ENCODE results near the gene TRIO. TPM values are rescaled to one million over a fixed set of nuclear protein-coding genes. Genes with fewer than 3 reads are reported as not detected.

Gene TRIO
- total and polyA plus RNA-seq, 3 experiments from 2014 or later = 0.89 to 4.4 (median 4.2) TPM

DNA sequence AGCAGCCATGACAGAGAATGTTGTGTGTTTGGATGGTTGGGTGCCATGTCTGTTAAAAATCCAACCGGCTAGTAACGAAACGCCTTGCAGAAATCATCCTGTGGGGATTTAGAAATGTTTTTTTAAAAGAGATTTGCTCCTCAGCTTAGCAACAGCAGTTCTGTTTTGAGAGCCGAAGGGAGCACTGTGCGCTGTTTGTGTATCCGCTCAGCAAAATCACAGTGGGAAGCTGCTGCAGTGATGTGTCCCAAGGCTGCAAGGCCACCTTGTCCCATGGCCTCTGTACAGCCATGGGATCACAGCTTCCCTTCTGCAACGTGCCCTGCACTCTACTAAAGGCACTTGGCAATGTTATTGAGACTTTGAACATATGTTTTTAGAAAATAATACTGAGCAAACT is 40.9 kb downstream of the TRIO start:
- H3K27me3 Mint-ChIP-seq = peaks cover 0 to 17% of the 10 kb centered on the region in 2 donors
- no peaks in the 10 kb centered on the region for H3K4me1 Mint-ChIP-seq
- H3K36me3 Mint-ChIP-seq = no peaks in the 10 kb centered on the region
- no peaks in the 10 kb centered on the region for H3K27me3 ChIP-seq (ENCODE audit: insufficient read depth, low read length, poor library complexity, severe bottlenecking)
- ChIA-PET POLR2A (no interaction called here), CTCF (no interaction called here)
- H3K36me3 ChIP-seq (ENCODE audit: insufficient read depth, low read length) = no peaks in the 10 kb centered on the region
- H3K9me3 ChIP-seq (ENCODE audit: low read length) = no peaks in the 10 kb centered on the region
- no peak overlapping the region for H3K4me3 Mint-ChIP-seq
- no peak overlapping the region for H3K27ac Mint-ChIP-seq
- no peak for DNase-seq
- H3K4me1 ChIP-seq (ENCODE audit: insufficient read depth, low read length) = no peaks in the 10 kb centered on the region
- no peak overlapping the region for H3K27ac ChIP-seq (ENCODE audit: low read depth, low read length)
- H3K9me3 Mint-ChIP-seq = no peaks in the 10 kb centered on the region
- H3K4me3 ChIP-seq (ENCODE audit: low read length) = no peak overlapping the region

DNA sequence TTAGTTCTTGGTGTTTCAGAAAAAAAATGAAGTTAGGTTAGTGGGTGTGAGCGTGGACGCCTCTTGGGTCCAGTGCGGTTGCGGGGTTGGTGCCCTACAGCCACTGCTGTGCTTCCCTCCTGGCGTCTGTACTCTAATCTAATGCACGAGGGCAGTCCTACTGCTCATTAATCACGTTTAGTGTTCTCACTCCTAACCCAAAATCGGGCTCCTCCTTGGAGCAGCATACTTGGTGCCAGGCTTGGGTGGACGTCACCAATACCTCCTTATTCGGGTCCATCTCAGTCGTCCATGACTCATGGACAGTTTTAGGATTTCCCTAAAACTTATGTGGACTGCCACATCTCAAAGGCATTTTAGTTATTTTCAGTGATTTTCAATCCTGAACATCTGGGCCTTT is 41.6 kb downstream of the TRIO start:
- H3K27ac Mint-ChIP-seq = no peak overlapping the region
- ChIA-PET POLR2A (no interaction called here), CTCF (no interaction called here)
- Histone ChIP-seq H3K4me3 (ENCODE audit: low read length) (no peak overlapping the region), H3K4me1 (ENCODE audit: insufficient read depth, low read length) (no peaks in the 10 kb centered on the region), H3K27me3 (ENCODE audit: insufficient read depth, low read length, poor library complexity, severe bottlenecking) (no peaks in the 10 kb centered on the region), H3K36me3 (ENCODE audit: insufficient read depth, low read length) (no peaks in the 10 kb centered on the region), H3K27ac (ENCODE audit: low read depth, low read length) (no peak overlapping the region), H3K9me3 (ENCODE audit: low read length) (no peaks in the 10 kb centered on the region)
- no peaks in the 10 kb centered on the region for H3K9me3 Mint-ChIP-seq
- no peak for DNase-seq
- peaks cover 0 to 24% of the 10 kb centered on the region in 2 donors for H3K27me3 Mint-ChIP-seq
- no peak overlapping the region for H3K4me3 Mint-ChIP-seq
- no peaks in the 10 kb centered on the region for H3K36me3 Mint-ChIP-seq
- no peaks in the 10 kb centered on the region for H3K4me1 Mint-ChIP-seq

DNA sequence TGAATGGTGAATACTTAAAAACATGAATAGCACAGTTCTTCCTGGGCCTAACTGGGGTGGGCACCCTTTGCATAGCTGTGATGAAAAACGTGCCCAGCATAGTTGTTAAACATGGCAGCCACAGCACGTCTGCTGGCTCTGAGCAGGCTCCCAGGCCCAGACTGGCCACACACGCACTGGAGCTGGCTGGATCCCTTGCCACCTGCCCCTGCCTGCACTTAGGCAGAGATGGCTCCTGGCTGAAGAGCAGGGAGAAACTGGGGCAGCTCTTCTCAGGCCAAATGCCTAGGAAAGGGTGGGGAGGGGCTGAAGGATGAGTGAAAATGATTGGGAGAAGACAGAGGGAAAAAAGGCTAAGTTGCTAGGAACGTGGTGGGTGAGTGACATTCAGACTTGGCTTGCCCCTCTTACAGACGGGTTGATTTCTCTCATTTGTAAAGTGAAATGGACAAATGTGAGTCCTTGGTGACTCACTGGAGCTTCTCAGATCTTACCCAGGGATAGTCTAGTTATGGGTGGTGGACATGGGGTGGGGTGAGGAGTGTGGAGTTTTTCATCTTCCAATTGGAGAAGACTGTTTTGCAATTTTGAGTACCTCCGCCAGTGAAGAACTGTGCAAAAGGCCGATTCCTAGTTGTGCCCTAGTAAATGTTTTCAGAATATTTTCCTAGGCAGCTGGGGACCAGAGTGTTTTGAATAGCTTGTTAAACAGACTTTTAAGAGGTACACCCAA is 42.4 kb downstream of the TRIO start:
- H3K4me3 Mint-ChIP-seq = no peak overlapping the region
- no peaks in the 10 kb centered on the region for H3K9me3 ChIP-seq (ENCODE audit: low read length)
- ChIA-PET POLR2A (no interaction called here), CTCF (no interaction called here)
- DNase-seq = no peak
- H3K27me3 Mint-ChIP-seq = peaks cover 0 to 28% of the 10 kb centered on the region in 2 donors
- no peaks in the 10 kb centered on the region for H3K4me1 ChIP-seq (ENCODE audit: insufficient read depth, low read length)
- no peak overlapping the region for H3K27ac Mint-ChIP-seq
- H3K36me3 ChIP-seq (ENCODE audit: insufficient read depth, low read length) = no peaks in the 10 kb centered on the region
- no peaks in the 10 kb centered on the region for H3K36me3 Mint-ChIP-seq
- H3K4me3 ChIP-seq (ENCODE audit: low read length) = no peak overlapping the region
- H3K27ac ChIP-seq (ENCODE audit: low read depth, low read length) = no peak overlapping the region
- H3K4me1 Mint-ChIP-seq = no peaks in the 10 kb centered on the region
- no peaks in the 10 kb centered on the region for H3K9me3 Mint-ChIP-seq
- no peaks in the 10 kb centered on the region for H3K27me3 ChIP-seq (ENCODE audit: insufficient read depth, low read length, poor library complexity, severe bottlenecking)

DNA sequence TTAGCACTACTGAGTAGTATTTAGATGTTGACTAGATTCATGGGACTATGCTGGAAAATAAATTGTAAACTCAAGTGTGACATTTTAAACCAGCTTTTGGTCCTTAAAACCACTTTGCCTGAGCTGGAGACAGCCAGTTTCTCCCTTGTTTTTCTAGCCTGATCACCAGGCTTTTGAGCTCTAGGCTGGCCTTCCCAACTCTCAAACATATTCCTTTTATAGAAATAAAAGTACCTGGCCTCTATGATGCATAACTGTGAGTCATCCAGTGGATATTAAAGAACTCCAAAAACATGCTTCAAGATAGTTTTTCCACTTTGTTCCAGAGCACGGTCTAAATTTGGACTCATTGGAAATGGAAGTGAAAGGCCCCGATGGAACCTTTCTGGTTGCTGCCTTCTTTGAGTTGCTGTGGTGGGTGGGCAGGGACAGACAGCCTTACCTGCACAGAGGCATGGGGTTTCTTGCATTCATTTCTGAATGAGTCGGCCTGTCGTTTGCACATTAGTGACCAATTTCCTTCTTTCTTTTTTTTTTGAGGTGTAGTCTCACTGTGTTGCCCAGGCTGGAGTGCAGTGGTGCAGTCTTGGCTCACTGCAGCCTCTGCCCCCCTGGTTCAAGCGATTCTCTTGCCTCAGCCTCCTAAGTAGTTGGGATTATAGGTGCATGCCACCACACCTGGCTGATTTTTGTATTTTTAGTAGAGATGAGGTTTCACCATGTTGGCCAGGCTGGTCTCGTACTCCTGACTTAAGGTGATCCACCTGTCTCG is 43.1 kb downstream of the TRIO start:
- ChIA-PET CTCF (no interaction called here), POLR2A (no interaction called here)
- Histone ChIP-seq H3K4me1 (ENCODE audit: insufficient read depth, low read length) (no peaks in the 10 kb centered on the region), H3K27me3 (ENCODE audit: insufficient read depth, low read length, poor library complexity, severe bottlenecking) (no peaks in the 10 kb centered on the region), H3K27ac (ENCODE audit: low read depth, low read length) (no peak overlapping the region), H3K4me3 (ENCODE audit: low read length) (no peak overlapping the region), H3K9me3 (ENCODE audit: low read length) (no peaks in the 10 kb centered on the region), H3K36me3 (ENCODE audit: insufficient read depth, low read length) (no peaks in the 10 kb centered on the region)
- no peak for DNase-seq
- Mint-ChIP-seq H3K4me1 (no peaks in the 10 kb centered on the region), H3K27me3 (peaks cover 0 to 28% of the 10 kb centered on the region in 2 donors), H3K4me3 (no peak overlapping the region), H3K27ac (no peak overlapping the region), H3K9me3 (no peaks in the 10 kb centered on the region), H3K36me3 (no peaks in the 10 kb centered on the region)

DNA sequence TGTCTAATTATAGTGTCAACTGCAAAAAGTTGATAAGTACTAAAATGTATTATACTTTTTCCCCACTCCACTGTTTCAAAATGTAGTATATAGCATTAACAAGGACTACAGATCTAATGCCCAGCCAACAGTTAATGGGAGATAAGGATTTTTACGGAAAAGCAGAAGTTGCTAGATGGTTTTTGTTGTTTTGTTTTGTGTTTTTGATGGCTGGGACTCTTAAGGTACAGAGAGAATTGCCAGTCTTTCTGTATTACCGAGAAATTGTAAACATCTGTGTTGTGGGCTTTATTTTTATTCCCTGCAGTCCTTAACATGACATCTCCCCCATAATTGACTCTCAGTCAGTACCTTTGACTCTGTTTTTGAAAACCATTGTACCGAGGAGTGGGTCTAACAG is 44.0 kb downstream of the TRIO start:
- H3K4me3 ChIP-seq (ENCODE audit: low read length) = no peak overlapping the region
- no peak overlapping the region for H3K27ac ChIP-seq (ENCODE audit: low read depth, low read length)
- H3K27me3 Mint-ChIP-seq = peaks cover 0 to 25% of the 10 kb centered on the region in 2 donors
- H3K9me3 Mint-ChIP-seq = no peaks in the 10 kb centered on the region
- no peaks in the 10 kb centered on the region for H3K4me1 Mint-ChIP-seq
- H3K9me3 ChIP-seq (ENCODE audit: low read length) = no peaks in the 10 kb centered on the region
- POLR2A ChIA-PET = no interaction called here
- H3K27ac Mint-ChIP-seq = no peak overlapping the region
- CTCF ChIA-PET = no interaction called here
- H3K4me3 Mint-ChIP-seq = no peak overlapping the region
- H3K27me3 ChIP-seq (ENCODE audit: insufficient read depth, low read length, poor library complexity, severe bottlenecking) = no peaks in the 10 kb centered on the region
- DNase-seq = no peak
- H3K4me1 ChIP-seq (ENCODE audit: insufficient read depth, low read length) = no peaks in the 10 kb centered on the region
- H3K36me3 ChIP-seq (ENCODE audit: insufficient read depth, low read length) = no peaks in the 10 kb centered on the region
- H3K36me3 Mint-ChIP-seq = no peaks in the 10 kb centered on the region

DNA sequence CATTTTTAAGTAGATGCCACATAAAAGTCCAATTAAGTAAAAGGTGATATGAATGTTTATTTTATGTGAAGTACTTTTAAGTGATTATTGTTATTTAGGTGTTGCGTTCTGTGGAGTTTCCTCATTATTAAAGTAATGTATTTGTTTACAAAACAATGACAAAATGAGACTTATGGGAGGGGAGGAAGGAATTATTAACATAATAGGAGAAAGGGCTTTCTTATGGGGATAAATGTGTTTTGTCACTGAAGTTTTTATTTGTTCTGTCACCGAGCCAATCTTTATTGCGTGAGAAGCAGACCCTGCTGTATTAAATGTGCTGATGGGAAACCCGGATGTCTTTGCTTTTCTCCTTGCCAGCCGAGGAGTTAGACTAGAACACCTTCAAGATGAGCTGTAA is 44.5 kb downstream of the TRIO start:
- Histone ChIP-seq H3K4me3 (ENCODE audit: low read length) (no peak overlapping the region), H3K36me3 (ENCODE audit: insufficient read depth, low read length) (no peaks in the 10 kb centered on the region), H3K27ac (ENCODE audit: low read depth, low read length) (no peak overlapping the region), H3K9me3 (ENCODE audit: low read length) (no peaks in the 10 kb centered on the region), H3K27me3 (ENCODE audit: insufficient read depth, low read length, poor library complexity, severe bottlenecking) (no peaks in the 10 kb centered on the region), H3K4me1 (ENCODE audit: insufficient read depth, low read length) (no peaks in the 10 kb centered on the region)
- Mint-ChIP-seq H3K36me3 (no peaks in the 10 kb centered on the region), H3K27me3 (peaks cover 0 to 25% of the 10 kb centered on the region in 2 donors), H3K4me1 (no peaks in the 10 kb centered on the region), H3K9me3 (peaks cover 0 to under 1% (median 0%) of the 10 kb centered on the region in 5 donors), H3K27ac (no peak overlapping the region), H3K4me3 (no peak overlapping the region)
- ChIA-PET POLR2A (no interaction called here), CTCF (no interaction called here)
- no peak for DNase-seq

DNA sequence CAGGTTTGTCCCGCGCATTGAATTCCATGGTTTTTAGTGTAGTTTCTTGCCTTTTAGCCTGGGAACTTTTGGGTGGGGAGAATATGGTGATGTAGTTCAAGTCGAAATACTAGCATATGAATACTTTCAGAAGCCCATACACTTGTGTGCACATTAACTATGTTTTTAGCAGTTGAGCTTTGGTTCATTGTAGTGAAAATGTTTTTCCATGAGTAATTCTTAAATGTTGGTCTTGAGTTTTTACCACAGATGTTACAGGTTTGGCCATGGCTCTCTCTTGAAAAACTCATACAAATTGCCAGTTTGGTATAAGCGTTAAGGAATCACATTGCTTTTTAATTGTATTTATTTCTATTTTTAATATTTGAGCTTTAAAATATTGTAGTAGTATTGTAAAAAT is 45.6 kb downstream of the TRIO start:
- peaks cover 0 to 3% (median 0%) of the 10 kb centered on the region in 5 donors for H3K9me3 Mint-ChIP-seq
- CTCF ChIA-PET = no interaction called here
- H3K4me3 Mint-ChIP-seq = no peak overlapping the region
- POLR2A ChIA-PET = no interaction called here
- no peaks in the 10 kb centered on the region for H3K27me3 ChIP-seq (ENCODE audit: insufficient read depth, low read length, poor library complexity, severe bottlenecking)
- H3K4me3 ChIP-seq (ENCODE audit: low read length) = no peak overlapping the region
- H3K36me3 Mint-ChIP-seq = no peaks in the 10 kb centered on the region
- H3K4me1 Mint-ChIP-seq = no peaks in the 10 kb centered on the region
- H3K4me1 ChIP-seq (ENCODE audit: insufficient read depth, low read length) = no peaks in the 10 kb centered on the region
- DNase-seq = no peak
- no peaks in the 10 kb centered on the region for H3K9me3 ChIP-seq (ENCODE audit: low read length)
- no peaks in the 10 kb centered on the region for H3K36me3 ChIP-seq (ENCODE audit: insufficient read depth, low read length)
- H3K27ac Mint-ChIP-seq = no peak overlapping the region
- peaks cover 0 to 25% of the 10 kb centered on the region in 2 donors for H3K27me3 Mint-ChIP-seq
- no peak overlapping the region for H3K27ac ChIP-seq (ENCODE audit: low read depth, low read length)

DNA sequence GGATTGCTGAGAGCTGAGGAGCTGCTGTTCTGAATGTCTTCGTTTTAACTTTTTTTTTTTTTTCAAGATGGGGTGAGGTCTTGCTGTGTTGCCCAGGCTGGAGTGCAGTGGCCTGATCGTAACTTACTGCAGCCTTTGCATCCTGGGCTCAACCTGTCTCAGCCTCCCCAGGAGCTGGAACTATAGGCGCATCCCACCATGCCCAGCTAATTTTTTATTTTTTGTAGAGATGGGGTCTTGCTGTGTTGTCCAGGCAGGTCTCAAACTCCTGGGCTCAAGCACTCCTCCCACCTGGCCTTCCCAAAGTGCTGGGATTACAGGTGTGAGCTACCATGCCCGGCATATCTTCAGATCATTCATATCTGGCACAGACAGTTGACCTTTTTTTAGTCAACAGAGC is 46.5 kb downstream of the TRIO start:
- Histone ChIP-seq H3K36me3 (ENCODE audit: insufficient read depth, low read length) (no peaks in the 10 kb centered on the region), H3K27me3 (ENCODE audit: insufficient read depth, low read length, poor library complexity, severe bottlenecking) (no peaks in the 10 kb centered on the region), H3K4me1 (ENCODE audit: insufficient read depth, low read length) (no peaks in the 10 kb centered on the region), H3K27ac (ENCODE audit: low read depth, low read length) (no peak overlapping the region), H3K4me3 (ENCODE audit: low read length) (no peak overlapping the region), H3K9me3 (ENCODE audit: low read length) (no peaks in the 10 kb centered on the region)
- ChIA-PET CTCF (no interaction called here), POLR2A (no interaction called here)
- no peak overlapping the region for H3K27ac Mint-ChIP-seq
- no peak for DNase-seq
- H3K27me3 Mint-ChIP-seq = peaks cover 0 to 25% of the 10 kb centered on the region in 2 donors
- peaks cover 0 to 3% (median 0%) of the 10 kb centered on the region in 5 donors for H3K9me3 Mint-ChIP-seq
- no peaks in the 10 kb centered on the region for H3K36me3 Mint-ChIP-seq
- H3K4me3 Mint-ChIP-seq = no peak overlapping the region
- H3K4me1 Mint-ChIP-seq = no peaks in the 10 kb centered on the region

All from CD8-positive, alpha-beta memory T cell (primary cell).